Ecto neural progenitor cell (in vitro differentiated cells): ENCODE measurements around the gene PSMC3.

ENCODE experiments used
- DNase-seq: peaks from one replicate; pipeline ENCODE4 v3.0.0-alpha.2; 2018; ENCODE audit warnings: low spot score

PSMC3 gene

GRCh38 chr11:47443028-47443700 lies 16.9 kb upstream of the PSMC3 start:
- DNase-seq: no peak

- no peak for DNase-seq
Measured at GRCh38 chr11:47442514-47442913, 16.3 kb upstream of the PSMC3 start.

- no peak for DNase-seq
Measured at GRCh38 chr11:47441421-47441820, 15.2 kb upstream of the PSMC3 start.

- DNase-seq: no peak
Measured at GRCh38 chr11:47440054-47440476, 13.8 kb upstream of the PSMC3 start.

- DNase-seq: no peak
Measured at GRCh38 chr11:47438721-47439120, 12.5 kb upstream of the PSMC3 start.

- no peak for DNase-seq
Measured at GRCh38 chr11:47437746-47438418, 11.6 kb upstream of the PSMC3 start.

- no peak for DNase-seq
Measured at GRCh38 chr11:47437218-47437745, 11.0 kb upstream of the PSMC3 start.

GRCh38 chr11:47436726-47437125 lies 10.5 kb upstream of the PSMC3 start:
- no peak for DNase-seq

GRCh38 chr11:47435687-47436086 lies 9.4 kb upstream of the PSMC3 start:
- DNase-seq: no peak

GRCh38 chr11:47434011-47434786 lies 8.0 kb upstream of the PSMC3 start:
- no peak for DNase-seq

GRCh38 chr11:47433157-47433556 lies 6.9 kb upstream of the PSMC3 start:
- DNase-seq: no peak

- no peak for DNase-seq
Measured at GRCh38 chr11:47431356-47432083, 5.3 kb upstream of the PSMC3 start.

- no peak for DNase-seq
Measured at GRCh38 chr11:47430524-47430923, 4.3 kb upstream of the PSMC3 start.

GRCh38 chr11:47425611-47426010 lies 628 bp downstream of the PSMC3 start:
- no peak for DNase-seq

- DNase-seq: no peak
Measured at GRCh38 chr11:47418454-47419259, 7.6 kb downstream of the PSMC3 start.

- no peak for DNase-seq
Measured at GRCh38 chr11:47417712-47418111, 8.5 kb downstream of the PSMC3 start.

GRCh38 chr11:47415949-47416472 lies 10.2 kb downstream of the PSMC3 start:
- DNase-seq: no peak

GRCh38 chr11:47415091-47415854 lies 11.0 kb downstream of the PSMC3 start:
- DNase-seq: no peak

- no peak for DNase-seq
Measured at GRCh38 chr11:47414685-47415070, 11.6 kb downstream of the PSMC3 start.
